EL (cell line): Measurements from ENCODE around the gene FER.
"Not testable (repeated sequence)": the region's sequence is repeated elsewhere in the genome, so short reads cannot be mapped to it uniquely, and the experiment has no call there.

Source experiments
- DNase-seq: peaks from one replicate; pipeline ENCODE4 v3.0.0-alpha.2; 2016

Gene FER

GRCh38 chr5:108899244-108899643 lies 151.5 kb downstream of the FER start:
- not testable (repeated sequence) for DNase-seq

- DNase-seq, result peak; percentile 8
Measured at GRCh38 chr5:108900668-108901067, 153.0 kb downstream of the FER start.

- DNase-seq, result no peak
Measured at GRCh38 chr5:108905805-108906204, 158.1 kb downstream of the FER start.

DNA sequence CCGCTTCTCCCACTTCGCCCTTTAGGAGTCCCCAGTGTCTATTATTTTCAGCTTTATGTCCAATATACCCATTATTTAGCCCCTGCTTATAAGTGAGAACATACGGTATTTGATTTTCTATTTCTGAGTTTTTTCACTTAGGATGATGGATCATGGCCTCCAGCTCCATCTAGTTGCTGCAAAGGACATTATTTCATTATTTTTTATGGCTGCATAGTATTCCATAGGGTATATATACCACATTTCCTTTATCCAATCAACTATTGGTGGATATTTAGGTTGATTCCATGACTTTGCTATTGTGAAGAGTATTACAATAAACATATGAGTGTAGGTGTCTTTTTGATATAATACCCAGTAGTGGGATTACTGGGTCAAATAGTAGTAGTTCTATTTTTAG lies 162.9 kb downstream of the FER start:
- DNase-seq, result no peak

GRCh38 chr5:108911055-108911454 lies 163.4 kb downstream of the FER start:
- DNase-seq, result no peak

DNA sequence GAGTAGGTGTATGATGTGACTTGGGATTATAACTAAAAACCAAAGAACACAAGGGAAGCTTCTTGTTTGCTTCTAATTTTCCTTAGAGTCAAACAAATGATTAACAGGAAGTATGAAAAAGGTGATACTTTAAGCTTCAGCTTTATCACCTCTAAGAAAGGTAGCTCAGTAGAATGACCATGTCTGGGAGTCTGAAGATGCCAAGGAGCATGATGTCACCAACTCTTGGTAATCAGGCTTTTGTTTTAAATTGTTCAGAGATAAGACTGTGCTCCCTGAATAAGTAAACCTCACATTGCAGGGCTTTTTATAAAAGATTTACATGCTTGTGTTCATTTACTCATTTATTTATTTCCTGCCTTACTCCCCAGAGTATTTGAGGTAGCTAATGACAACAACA lies 169.9 kb downstream of the FER start:
- DNase-seq, result no peak

DNA sequence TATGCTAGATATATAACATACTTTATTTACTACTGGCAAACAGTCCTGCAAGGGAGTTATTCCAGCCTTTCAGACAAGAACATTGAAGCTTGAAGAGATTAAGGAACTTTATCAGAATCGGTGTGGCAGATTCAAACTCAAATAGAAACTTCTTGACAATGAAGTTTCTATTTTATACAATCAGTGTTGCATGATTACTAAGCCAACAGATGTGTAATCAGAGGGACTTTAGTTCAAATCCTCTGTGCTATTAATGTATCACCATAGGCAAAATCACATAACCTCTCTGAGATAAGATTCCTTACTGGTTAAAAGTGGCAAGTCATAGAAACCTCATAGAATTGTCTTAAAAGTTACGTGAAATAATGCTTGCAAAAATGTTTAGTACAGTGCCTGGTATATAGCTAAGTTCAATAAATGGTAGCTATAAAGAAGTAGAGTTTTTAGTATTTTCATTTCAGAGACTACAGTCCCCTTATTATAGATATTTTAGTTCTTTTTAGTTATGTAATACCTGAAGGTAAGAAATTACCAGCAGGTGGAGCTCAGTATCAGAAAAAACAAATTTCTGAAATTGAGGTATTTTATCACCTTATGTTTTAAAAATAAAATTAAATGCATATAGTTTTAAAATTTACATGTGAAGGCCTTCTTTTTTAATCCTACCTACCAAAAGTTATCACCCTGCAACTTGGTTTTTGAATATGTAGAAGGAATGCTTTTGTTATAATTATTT lies 172.1 kb downstream of the FER start:
- no peak for DNase-seq

GRCh38 chr5:108924457-108924961 lies 176.8 kb downstream of the FER start:
- DNase-seq, result no peak

- no peak for DNase-seq
Measured at GRCh38 chr5:108925073-108925472, 177.4 kb downstream of the FER start.

DNA sequence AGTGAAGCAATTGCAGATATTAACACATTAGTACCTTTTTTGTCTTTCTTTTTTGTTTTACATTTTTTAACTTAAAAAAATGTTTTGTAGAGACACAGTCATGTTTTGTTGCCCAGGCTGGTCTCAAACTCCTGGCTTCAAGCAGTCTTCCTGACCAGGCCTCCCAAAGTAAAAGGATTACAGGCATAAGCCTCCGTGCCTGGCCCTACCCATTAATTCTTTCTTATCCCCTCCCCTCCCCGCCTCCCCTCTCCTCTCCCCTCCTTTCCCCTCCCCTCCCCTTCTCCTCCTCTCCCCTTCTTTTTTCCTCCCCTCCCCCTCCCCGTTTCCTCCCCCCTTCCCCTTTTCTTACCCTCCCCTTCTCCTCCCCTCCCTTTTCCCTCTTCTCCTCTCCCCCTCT lies 182.4 kb downstream of the FER start:
- no peak for DNase-seq

DNA sequence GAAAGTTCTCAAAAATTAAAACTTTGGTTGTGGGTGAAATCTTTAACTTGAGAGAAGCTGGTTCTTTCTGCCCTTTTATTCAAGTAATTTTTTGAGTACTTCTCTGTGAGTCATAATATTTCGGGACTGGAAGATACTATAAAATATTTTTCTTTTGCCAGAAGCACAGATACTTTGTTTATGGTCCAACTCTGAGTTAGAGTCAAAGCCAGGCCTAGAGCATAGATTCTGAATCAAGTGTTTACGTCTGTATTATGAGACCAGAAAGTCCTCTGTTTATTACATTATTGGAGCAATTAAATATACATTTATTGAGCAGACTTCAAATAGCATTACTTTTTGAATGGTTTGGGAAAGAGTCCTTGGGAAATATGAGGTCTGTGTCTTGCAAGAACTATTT lies 187.9 kb downstream of the FER start:
- DNase-seq, result no peak

GRCh38 chr5:108937221-108937620 lies 189.5 kb downstream of the FER start:
- no peak for DNase-seq

DNA sequence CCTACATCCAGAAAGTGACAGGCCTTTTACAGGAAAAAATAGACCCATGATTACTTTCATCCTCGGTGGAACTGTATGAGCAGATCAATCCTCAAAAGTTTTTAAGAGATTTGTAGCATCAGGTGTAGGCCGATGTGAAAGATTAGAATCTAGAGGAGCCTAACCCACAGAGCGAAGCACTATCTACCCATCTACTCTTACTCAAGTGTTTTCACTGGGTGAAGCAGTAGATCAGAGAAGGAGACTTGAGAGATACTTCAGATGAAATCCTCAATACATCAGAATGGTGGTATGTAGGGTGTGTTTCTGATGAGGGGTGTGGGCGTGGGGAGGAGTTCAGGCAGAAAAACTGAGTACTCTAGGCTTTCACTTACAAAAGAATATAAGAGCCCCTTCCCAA lies 192.8 kb downstream of the FER start:
- DNase-seq, result no peak

DNA sequence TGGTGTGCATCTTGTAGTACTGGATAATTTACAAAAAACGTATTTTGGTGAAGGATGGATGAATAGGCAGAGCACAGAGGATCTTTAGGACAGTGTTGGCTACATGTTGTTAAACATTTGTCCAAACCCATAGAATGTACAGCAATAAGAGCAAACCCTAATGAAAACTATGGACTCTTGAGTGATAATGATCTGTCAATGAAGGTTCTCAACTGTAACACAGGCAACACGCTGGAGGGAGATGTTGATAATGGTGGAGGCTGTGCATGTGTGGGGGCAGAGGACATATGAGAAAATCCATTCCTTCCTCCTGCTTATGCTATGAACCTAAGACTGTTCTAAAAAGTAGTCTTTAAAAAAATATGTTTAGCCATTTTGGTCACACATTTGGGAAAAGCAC lies 194.0 kb downstream of the FER start:
- DNase-seq, result no peak

GRCh38 chr5:108942701-108943100 lies 195.0 kb downstream of the FER start:
- DNase-seq, result no peak

DNA sequence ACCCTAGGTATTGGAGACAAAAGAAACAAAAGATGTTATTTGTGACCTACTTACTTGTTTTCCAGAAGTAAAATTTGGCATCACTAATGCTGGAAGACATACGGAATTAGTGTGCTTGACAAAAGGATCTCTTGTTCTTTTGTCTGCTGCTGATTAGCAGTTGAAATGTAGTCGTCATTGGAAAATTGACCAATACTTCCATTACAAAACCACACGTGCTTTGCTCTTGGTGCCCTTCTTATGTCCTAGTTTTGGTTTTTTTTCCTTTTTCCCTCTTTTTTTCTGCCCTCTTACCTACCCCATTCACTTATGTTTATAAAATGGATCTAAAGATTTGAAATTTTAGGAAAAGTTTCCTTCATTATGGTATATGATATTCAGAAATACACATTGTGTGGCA lies 197.4 kb downstream of the FER start:
- DNase-seq, result no peak

DNA sequence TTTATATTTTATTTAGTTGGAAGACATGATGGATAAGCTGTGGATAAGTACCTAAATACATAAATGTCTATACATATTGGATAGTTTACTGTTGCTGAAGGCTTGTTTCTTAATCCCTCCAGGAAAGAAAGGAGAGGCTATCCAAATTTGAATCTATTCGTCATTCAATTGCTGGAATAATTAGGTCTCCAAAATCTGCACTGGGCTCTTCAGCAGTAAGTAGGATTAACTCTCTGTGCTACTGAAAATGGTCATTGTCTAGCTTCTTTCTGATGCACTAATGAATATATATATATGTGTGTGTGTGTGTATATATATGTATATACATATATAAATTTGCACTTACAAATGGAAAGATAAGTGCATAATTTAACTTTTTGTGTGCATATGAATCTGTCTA lies 198.3 kb downstream of the FER start:
- no peak for DNase-seq

- DNase-seq, result no peak
Measured at GRCh38 chr5:108947164-108947563, 199.5 kb downstream of the FER start.

DNA sequence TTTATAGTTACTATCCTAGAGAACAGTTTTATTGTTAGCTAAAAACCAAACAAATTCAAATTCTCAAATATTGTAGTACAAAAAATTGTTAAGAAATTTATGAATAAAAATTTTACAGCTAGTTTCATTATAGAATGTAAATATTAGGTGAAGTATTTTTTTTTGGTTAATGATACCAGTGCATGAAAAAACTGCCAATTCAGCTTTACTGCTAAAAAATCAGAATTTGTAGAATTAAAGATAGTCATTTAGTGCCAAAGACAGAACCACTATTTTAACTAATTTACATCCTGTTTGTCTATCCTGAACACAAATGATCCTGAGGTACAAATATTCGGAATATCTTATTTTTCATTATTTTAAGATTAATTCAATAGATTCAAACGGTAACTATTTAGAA lies 202.6 kb downstream of the FER start:
- no peak for DNase-seq

GRCh38 chr5:108953940-108954339 lies 206.2 kb downstream of the FER start:
- no peak for DNase-seq

DNA sequence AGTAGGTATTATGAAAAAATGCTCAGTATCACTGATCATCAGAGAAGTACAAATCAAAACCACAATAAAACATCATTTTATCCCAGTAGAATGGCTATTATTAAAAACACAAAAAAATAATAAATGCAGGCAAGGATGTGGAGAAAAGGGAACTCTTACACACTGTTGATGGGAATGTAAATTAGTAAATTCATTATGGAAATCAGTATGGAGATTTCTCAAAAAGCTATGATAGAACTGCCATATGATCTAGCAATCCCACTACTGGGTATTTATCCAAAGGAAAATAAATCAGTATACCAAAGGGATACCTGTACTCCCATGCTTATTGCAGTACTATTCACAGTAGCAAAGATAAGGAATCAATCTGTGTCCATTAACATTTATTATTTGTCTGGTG lies 209.6 kb downstream of the FER start:
- DNase-seq, result no peak

GRCh38 chr5:108966910-108967309 lies 219.2 kb downstream of the FER start:
- DNase-seq, result no peak

DNA sequence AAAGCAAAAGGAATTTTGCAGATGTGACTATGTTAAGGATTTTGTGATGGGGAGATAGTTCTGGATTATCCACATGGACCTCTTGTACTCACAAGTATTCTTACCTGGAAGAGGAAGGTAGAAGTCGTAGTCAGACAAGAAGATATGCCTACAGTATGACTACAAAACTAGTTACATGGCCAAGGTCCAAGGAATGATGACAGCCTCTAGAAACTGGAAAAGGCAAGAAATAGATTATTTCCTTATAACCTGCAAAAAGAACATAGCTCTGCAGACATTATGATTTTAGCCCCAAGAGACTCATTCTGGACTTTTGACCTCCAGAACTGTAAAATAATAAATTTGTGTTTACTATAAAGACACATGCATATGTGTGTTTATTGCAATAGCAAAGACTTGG lies 226.9 kb downstream of the FER start:
- DNase-seq, result no peak

DNA sequence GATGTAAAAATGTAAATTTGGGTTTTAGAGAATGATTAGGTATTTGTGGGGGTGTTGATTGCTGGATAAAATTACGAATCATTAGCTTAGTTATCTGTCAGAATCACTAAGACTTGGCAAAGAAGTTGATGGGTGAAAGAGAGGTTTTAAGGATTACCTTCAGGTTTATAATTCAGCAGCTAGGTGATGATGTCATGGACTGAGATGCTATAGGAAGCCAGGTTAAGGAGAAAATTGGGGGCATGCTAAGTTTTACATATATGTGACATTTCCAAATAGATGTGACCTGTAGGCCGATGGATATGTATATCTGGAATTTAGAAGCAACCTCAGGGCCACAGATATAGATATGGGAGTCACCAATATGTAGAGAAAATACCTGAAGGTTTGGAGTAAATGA lies 228.0 kb downstream of the FER start:
- DNase-seq, result no peak

GRCh38 chr5:108983461-108984092 lies 235.9 kb downstream of the FER start:
- peak; percentile 57 for DNase-seq
